GM10248 (cell line): Measurements from ENCODE around the gene CNEP1R1.

Experiments used
- CTCF ChIA-PET: fragments of 300-600 bp; sonication (Branson Sonifier 250); formaldehyde crosslinking; extraction: SDS; loops from one replicate; lab custom pipeline; 2021; ENCODE audit warnings: antibody characterized with exemption; lab: Yijun Ruan, JAX
- POLR2A ChIA-PET: fragments of 350-650 bp; sonication (Branson Sonifier 250); formaldehyde crosslinking; extraction: SDS; loops from one replicate; lab custom pipeline; 2020; ENCODE audit warnings: antibody characterized with exemption; lab: Yijun Ruan, JAX
- DNase-seq: peaks from one replicate; pipeline ENCODE4 v3.0.0; 2012; ENCODE audit errors: extremely low spot score
- TF ChIP-seq, protein P1 (sequence below): IDR thresholded peaks from 2 replicates; pipeline ENCODE4 v1.5.1; 2012; ENCODE audit warnings: mild to moderate bottlenecking, low read depth; ENCODE audit errors: extremely low read depth, missing control alignments, control extremely low read depth

Gene CNEP1R1

DNA sequence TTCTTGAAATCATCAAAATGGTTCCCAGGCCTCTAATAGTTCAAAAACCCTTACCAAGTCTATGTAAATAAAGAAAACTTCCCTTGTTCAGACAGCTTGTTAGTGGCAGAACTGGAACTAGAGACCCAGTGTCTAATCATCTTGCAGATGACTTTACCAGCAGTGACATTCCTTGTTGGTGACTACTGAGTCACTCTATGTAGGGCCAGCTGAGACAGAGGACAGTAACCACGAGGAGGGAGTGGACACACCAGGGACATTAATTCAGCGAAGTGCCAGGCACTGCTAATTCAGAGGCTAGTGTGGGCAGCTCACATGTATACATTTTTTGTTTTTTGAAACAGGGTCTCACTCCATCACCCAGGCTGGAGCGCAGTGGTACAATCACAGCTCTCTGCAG lies 34.6 kb downstream of the CNEP1R1 start:
- TF ChIP-seq, protein P1, sequence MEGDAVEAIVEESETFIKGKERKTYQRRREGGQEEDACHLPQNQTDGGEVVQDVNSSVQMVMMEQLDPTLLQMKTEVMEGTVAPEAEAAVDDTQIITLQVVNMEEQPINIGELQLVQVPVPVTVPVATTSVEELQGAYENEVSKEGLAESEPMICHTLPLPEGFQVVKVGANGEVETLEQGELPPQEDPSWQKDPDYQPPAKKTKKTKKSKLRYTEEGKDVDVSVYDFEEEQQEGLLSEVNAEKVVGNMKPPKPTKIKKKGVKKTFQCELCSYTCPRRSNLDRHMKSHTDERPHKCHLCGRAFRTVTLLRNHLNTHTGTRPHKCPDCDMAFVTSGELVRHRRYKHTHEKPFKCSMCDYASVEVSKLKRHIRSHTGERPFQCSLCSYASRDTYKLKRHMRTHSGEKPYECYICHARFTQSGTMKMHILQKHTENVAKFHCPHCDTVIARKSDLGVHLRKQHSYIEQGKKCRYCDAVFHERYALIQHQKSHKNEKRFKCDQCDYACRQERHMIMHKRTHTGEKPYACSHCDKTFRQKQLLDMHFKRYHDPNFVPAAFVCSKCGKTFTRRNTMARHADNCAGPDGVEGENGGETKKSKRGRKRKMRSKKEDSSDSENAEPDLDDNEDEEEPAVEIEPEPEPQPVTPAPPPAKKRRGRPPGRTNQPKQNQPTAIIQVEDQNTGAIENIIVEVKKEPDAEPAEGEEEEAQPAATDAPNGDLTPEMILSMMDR, result no peak
- ChIA-PET CTCF (interaction anchor here (1.1 to 1.2 kb wide), 3 partner anchors 20 to 746 kb away, joined by 3 to 4 read pairs (median 3); partner anchors contain the start of gene CNEP1R1), POLR2A (no interaction called here)
- no peak for DNase-seq

DNA sequence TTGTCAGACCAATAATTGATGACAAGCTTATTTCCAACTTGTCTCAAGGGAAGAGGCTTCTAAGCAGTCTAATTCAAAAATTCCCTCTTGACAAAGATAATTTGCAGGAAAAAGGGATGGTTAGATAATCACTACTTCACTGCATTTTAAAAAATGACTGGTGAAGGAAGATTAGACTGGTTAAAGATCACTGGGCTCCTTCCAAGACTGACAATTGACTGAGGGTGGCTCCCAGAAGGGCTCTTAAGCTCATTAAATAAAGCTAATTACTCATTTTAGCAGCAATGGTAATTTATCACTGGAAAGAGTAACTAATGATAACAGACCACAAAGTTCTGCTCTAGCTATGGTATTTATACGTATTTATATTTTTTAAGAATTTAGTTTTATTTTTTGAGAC lies 36.3 kb downstream of the CNEP1R1 start:
- no peak for DNase-seq
- TF ChIP-seq, protein P1, result no peak
- ChIA-PET POLR2A (interaction anchor here (0.6 to 0.7 kb wide), 2 partner anchors 9 to 24 kb away, joined by 3 to 6 read pairs; no protein-coding TSS in a partner anchor), CTCF (interaction anchor here (1.8 to 2.1 kb wide), 3 partner anchors 15 to 149 kb away, joined by 4 to 10 read pairs (median 9); partner anchors contain the start of gene CNEP1R1)

DNA sequence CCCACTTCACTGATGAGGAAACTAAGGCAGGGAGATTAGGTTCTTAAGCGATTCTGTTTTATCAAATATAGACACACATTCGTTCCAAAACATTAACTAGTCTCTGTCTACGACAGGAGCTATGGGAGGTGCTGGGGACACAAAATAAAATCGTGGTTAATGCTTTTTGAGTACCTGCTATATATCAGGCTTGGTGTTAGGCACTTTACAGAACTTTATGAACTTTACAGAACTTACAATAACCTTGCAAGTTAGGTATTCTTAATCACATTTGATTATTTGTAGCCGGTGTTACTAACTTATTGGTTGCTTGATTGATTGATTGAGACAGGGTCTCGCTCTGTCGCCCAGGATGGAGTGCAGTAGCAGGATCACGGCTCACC lies 40.2 kb downstream of the CNEP1R1 start:
- POLR2A ChIA-PET, result interaction anchor here (0.8 kb wide), 1 partner anchor 18 kb away, joined by 4 read pairs; no protein-coding TSS in a partner anchor
- CTCF ChIA-PET, result interaction anchor here (0.7 to 6.3 kb wide), 9 partner anchors 9 to 741 kb away, joined by 3 to 186 read pairs (median 4); partner anchors contain the start of gene CNEP1R1
- TF ChIP-seq, protein P1, result no peak
- no peak for DNase-seq

DNA sequence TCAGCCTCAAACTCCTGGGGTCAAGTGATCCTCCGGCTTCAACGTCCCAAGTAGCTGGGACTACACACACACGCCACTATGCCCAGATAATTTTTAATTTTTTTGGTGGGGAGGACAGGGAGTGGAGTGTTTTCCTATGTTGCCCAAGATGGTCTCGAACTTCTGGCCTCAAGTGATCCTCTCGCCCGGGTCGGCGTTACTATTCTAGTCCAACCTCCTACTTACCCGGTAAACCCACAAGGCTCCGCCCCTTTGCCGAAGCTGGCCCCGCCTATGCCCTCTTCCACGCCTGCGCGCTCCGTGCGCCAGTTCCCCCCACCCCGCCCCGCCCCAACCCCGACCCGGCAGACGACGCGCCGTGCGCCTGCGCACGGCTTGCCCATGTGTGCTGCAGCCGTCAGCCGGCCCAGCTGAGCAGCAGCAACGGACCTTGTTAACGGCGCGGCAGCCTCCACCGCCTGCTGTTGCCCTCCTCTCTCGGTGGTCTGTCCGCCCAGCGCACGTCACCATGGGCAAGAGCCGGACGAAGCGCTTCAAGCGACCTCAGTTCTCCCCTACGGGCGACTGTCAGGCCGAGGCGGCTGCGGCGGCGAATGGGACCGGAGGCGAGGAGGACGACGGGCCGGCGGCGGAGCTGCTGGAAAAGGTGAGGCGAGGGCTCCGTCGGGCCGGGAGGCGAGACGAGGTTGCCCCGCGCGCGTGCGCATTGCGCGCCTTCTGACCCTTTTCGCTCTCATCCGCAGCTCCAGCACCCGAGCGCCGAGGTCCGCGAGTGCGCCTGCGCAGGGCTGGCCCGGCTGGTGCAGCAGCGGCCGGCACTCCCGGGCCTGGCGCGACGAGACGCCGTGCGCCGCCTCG lies 40.8 kb downstream of the CNEP1R1 start, which contains the start of gene HEATR3:
TSS of gene HEATR3 (plus strand) at position 347 of the 858 bp plus-strand sequence. CDS start at position 509, 162 bp downstream.
- peak; percentile 94 for DNase-seq
- POLR2A ChIA-PET, result interaction anchor here (0.8 to 1.1 kb wide), 2 partner anchors 17 to 56 kb away, joined by 3 to 4 read pairs; no protein-coding TSS in a partner anchor
- CTCF ChIA-PET, result interaction anchor here (0.6 to 6.3 kb wide), 14 partner anchors 9 to 740 kb away, joined by 3 to 186 read pairs (median 4); partner anchors contain the start of gene CNEP1R1
- TF ChIP-seq, protein P1, result no peak

- TF ChIP-seq, protein P1, result no peak
- ChIA-PET CTCF (interaction anchor here (0.6 to 6.3 kb wide), 36 partner anchors 10 to 740 kb away, joined by 3 to 186 read pairs (median 4); partner anchors contain the start of genes CNEP1R1 and SNX20), POLR2A (interaction anchor here (0.7 to 1.1 kb wide), 2 partner anchors 10 to 56 kb away, joined by 3 read pairs; no protein-coding TSS in a partner anchor)
- DNase-seq, result no peak
These were observed 41.7 kb downstream of the CNEP1R1 start for GRCh38 chr16:50066482-50067289.
